HCT116 (cell line): ENCODE data around the gene ENKD1. TPM values are rescaled to one million over a fixed set of nuclear protein-coding genes. Genes with fewer than 3 reads are reported as not detected.

Experiments
- ATAC-seq: fragments of 200-7000 bp; cut with Tn5 transposase; 2 replicates; pipeline ENCODE4 v1.9.1; 2020; ENCODE audit warnings: mild to moderate bottlenecking, moderate library complexity
- BruUV-seq: library from RNA; stranded (reverse); fragments of 400-500 nt; replicated peaks from 2 replicates; lab custom pipeline; 2021; lab: Mats Ljungman, UMichigan
- CTCF ChIA-PET: fragments of 300-600 bp; sonication (Branson Sonifier 250); formaldehyde crosslinking; loops from one replicate; lab custom pipeline; 2021; ENCODE audit warnings: antibody characterized with exemption; lab: Charles Lee
- POLR2A ChIA-PET: fragments of 300-600, 350-600 bp; sonication (Branson Sonifier 250); formaldehyde crosslinking; loops from one replicate; lab custom pipeline; 2021; ENCODE audit warnings: antibody characterized with exemption; lab: Charles Lee
- RAD21 ChIA-PET, 2 experiments: fragments of 300-600 bp; sonication (Branson Sonifier 250); formaldehyde crosslinking; loops; one replicate each; lab custom pipeline; 2023; ENCODE audit warnings: low total read pairs in 2 of 2; ENCODE audit not compliant: uncharacterized antibody in 2 of 2, unreplicated experiment in 2 of 2, low non-redundant PET in 1 of 2; lab: Charles Lee
- DNase-seq: peaks from one replicate; pipeline ENCODE4 v3.0.0-alpha.2; 2010; ENCODE audit warnings: low read depth, low spot score
- H2AFZ ChIP-seq: fragments of 200-600 bp; shearing (Covaris generic), sonication (generic); 2 replicates; pipeline ENCODE4 v1.6.1; 2017; ENCODE audit warnings: low read depth, mixed run types, mixed read lengths, antibody characterized with exemption, low read length; ENCODE audit not compliant: poor library complexity, severe bottlenecking
- H3K27ac ChIP-seq: 2 replicates; pipeline ENCODE4 v1.5.1; 2012; ENCODE audit warnings: low read depth, low read length
- H3K27me3 ChIP-seq: fragments of 200-600 bp; sonication (generic); 2 replicates; pipeline ENCODE4 v1.6.1; 2016; ENCODE audit warnings: mixed run types, low read length, mixed read lengths; ENCODE audit not compliant: insufficient read depth
- H3K36me3 ChIP-seq, 2 experiments: fragments of 200-500 bp in 1 of 2; fragments of 200-600 bp in 1 of 2; sonication (Bioruptor generic) in 1 of 2; sonication (generic) in 1 of 2; 2 replicates each; pipeline versions ENCODE4 v1.5.1 to v1.6.1; 2014 to 2016; ENCODE audit warnings: low read length in 2 of 2, inconsistent platforms in 1 of 2, mixed read lengths in 1 of 2, mixed run types in 1 of 2; ENCODE audit not compliant: insufficient read depth in 2 of 2, control insufficient read depth in 1 of 2
- H3K4me1 ChIP-seq, 2 experiments: fragments of 200-600 bp in 1 of 2; sonication (generic) in 1 of 2; 2 replicates each; pipeline versions ENCODE4 v1.5.1 to v1.6.1; 2012 to 2017; ENCODE audit warnings: low read length in 2 of 2, inconsistent platforms in 1 of 2, mild to moderate bottlenecking in 1 of 2, mixed read lengths in 1 of 2, mixed run types in 1 of 2, moderate library complexity in 1 of 2; ENCODE audit not compliant: insufficient read depth in 2 of 2, control insufficient read depth in 1 of 2
- H3K4me2 ChIP-seq: fragments of 200-600 bp; sonication (generic); 2 replicates; pipeline ENCODE4 v1.6.1; 2017; ENCODE audit warnings: mixed run types, low read length, mixed read lengths
- H3K4me3 ChIP-seq, 2 experiments: fragments of 200-600 bp in 1 of 2; sonication (generic) in 1 of 2; replicated peaks in 1 of 2; 2 replicates each; pipeline ENCODE4 v1.5.1; 2011 to 2016; ENCODE audit warnings: low read length in 2 of 2, control low read depth in 1 of 2, low read depth in 1 of 2, mild to moderate bottlenecking in 1 of 2, mixed read lengths in 1 of 2, mixed run types in 1 of 2
- H3K79me2 ChIP-seq: fragments of 200-600 bp; sonication (generic); 2 replicates; pipeline ENCODE4 v1.6.1; 2017; ENCODE audit warnings: mild to moderate bottlenecking, mixed run types, low read length, moderate library complexity, mixed read lengths; ENCODE audit not compliant: insufficient read depth
- H3K9ac ChIP-seq: fragments of 200-600 bp; sonication (generic); 2 replicates; pipeline ENCODE4 v1.6.1; 2016; ENCODE audit warnings: low read length, mixed read lengths
- H3K9me2 ChIP-seq: fragments of 200-600 bp; sonication (generic), shearing (Covaris generic); 2 replicates; pipeline ENCODE4 v1.6.1; 2017; ENCODE audit warnings: mixed run types, mild to moderate bottlenecking, moderate library complexity; ENCODE audit not compliant: insufficient read depth
- H3K9me3 ChIP-seq, 2 experiments: fragments of 200-500 bp in 1 of 2; fragments of 200-600 bp in 1 of 2; sonication (Bioruptor generic) in 1 of 2; sonication (generic) in 1 of 2; 2 replicates each; pipeline ENCODE4 v1.6.1; 2014 to 2017; ENCODE audit warnings: low read length in 2 of 2, mixed read lengths in 2 of 2, inconsistent platforms in 1 of 2, low read depth in 1 of 2, mild to moderate bottlenecking in 1 of 2, mixed run types in 1 of 2, moderate library complexity in 1 of 2; ENCODE audit not compliant: control insufficient read depth in 1 of 2, insufficient read depth in 1 of 2
- H4K20me1 ChIP-seq: fragments of 200-600 bp; sonication (generic), shearing (Covaris generic); 2 replicates; pipeline ENCODE4 v1.6.1; 2017; ENCODE audit warnings: mixed run types, mild to moderate bottlenecking, moderate library complexity; ENCODE audit not compliant: insufficient read depth
- ATF3 ChIP-seq: IDR thresholded peaks from 2 replicates; pipeline ENCODE4 v1.6.1; 2012
- CBX3 ChIP-seq: IDR thresholded peaks from 2 replicates; pipeline ENCODE4 v1.6.1; 2012; ENCODE audit warnings: low read depth
- CEBPB ChIP-seq: IDR thresholded peaks from 2 replicates; pipeline ENCODE4 v1.6.1; 2012; ENCODE audit warnings: low read depth
- CTCF ChIP-seq, 3 experiments: fragments of 200-600 bp in 1 of 3; sonication (generic) in 1 of 3; IDR thresholded peaks in 2 of 3; conservative IDR thresholded peaks in 1 of 3; 2 replicates each; pipeline ENCODE4 v1.5.1; 2012 to 2017; ENCODE audit warnings: low read depth in 2 of 3, low read length in 2 of 3, antibody characterized with exemption in 1 of 3, borderline replicate concordance in 1 of 3, control low read depth in 1 of 3, mild to moderate bottlenecking in 1 of 3, mixed read lengths in 1 of 3, mixed run types in 1 of 3, moderate library complexity in 1 of 3; ENCODE audit not compliant: insufficient read depth in 1 of 3
- EGR1 ChIP-seq: IDR thresholded peaks from 2 replicates; pipeline ENCODE4 v1.6.1; 2012; ENCODE audit warnings: low read depth
- ELF1 ChIP-seq: IDR thresholded peaks from 2 replicates; pipeline ENCODE4 v1.6.1; 2012; ENCODE audit warnings: low read depth, borderline replicate concordance
- EZH2 ChIP-seq: fragments of 200-600 bp; sonication (generic); IDR thresholded peaks from 2 replicates; pipeline ENCODE4 v1.6.1; 2017; ENCODE audit warnings: antibody characterized with exemption, mixed run types
- EZH2phosphoT487 ChIP-seq: fragments of 200-600 bp; IDR thresholded peaks from 2 replicates; pipeline ENCODE4 v1.6.1; 2018; ENCODE audit warnings: antibody characterized with exemption, borderline replicate concordance
- POLR2A ChIP-seq: IDR thresholded peaks from 2 replicates; pipeline ENCODE4 v1.7.0; 2011; ENCODE audit warnings: borderline replicate concordance; ENCODE audit not compliant: insufficient read depth, insufficient read length; ENCODE audit errors: extremely low read depth
- POLR2AphosphoS5 ChIP-seq: IDR thresholded peaks from 2 replicates; pipeline ENCODE4 v1.6.1; 2011; ENCODE audit warnings: mild to moderate bottlenecking, low read depth, low read length, moderate library complexity
- RAD21 ChIP-seq: IDR thresholded peaks from 2 replicates; pipeline ENCODE4 v1.6.1; 2012; ENCODE audit warnings: low read depth, mild to moderate bottlenecking
- REST ChIP-seq: IDR thresholded peaks from 2 replicates; pipeline ENCODE4 v1.6.1; 2012; ENCODE audit warnings: low read depth
- SP1 ChIP-seq: IDR thresholded peaks from 2 replicates; pipeline ENCODE4 v1.6.1; 2012; ENCODE audit warnings: low read depth
- SRF ChIP-seq: IDR thresholded peaks from 2 replicates; pipeline ENCODE4 v1.6.1; 2012; ENCODE audit warnings: low read depth
- TCF7L2 ChIP-seq: IDR thresholded peaks from 2 replicates; pipeline ENCODE4 v1.7.0; 2011; ENCODE audit warnings: borderline replicate concordance, inconsistent platforms; ENCODE audit not compliant: insufficient read depth, insufficient read length; ENCODE audit errors: extremely low read depth
- YY1 ChIP-seq: IDR thresholded peaks from 2 replicates; pipeline ENCODE4 v1.6.1; 2011; ENCODE audit warnings: low read length, low read depth, moderate library complexity, mild to moderate bottlenecking; ENCODE audit not compliant: insufficient replicate concordance; ENCODE audit errors: extremely low read depth
- ZBTB33 ChIP-seq: IDR thresholded peaks from 2 replicates; pipeline ENCODE4 v1.6.1; 2011; ENCODE audit warnings: mild to moderate bottlenecking, low read length, moderate library complexity; ENCODE audit not compliant: insufficient replicate concordance; ENCODE audit errors: extremely low read depth
- ZNF274 ChIP-seq: fragments of 200-500 bp; sonication (Bioruptor generic); IDR thresholded peaks from 2 replicates; pipeline ENCODE4 v1.6.1; 2014; ENCODE audit warnings: mild to moderate bottlenecking, low read depth, low read length, inconsistent platforms
- intact Hi-C: fragments of 100-400 bp; cut with micrococcal nuclease; formaldehyde crosslinking; loops from 2 replicates; pipeline ENCODE4 v1.10.0; 2022
- total RNA-seq: library from RNA; stranded (reverse); gene quantifications from one replicate; pipeline ENCODE4 v1.2.1, GENCODE V29; 2021; ENCODE audit not compliant: unreplicated experiment
- TF ChIP-seq, protein P1 (sequence below): IDR thresholded peaks from 2 replicates; pipeline ENCODE4 v1.6.1; 2012

The ENKD1 gene
- total RNA-seq, 1 experiment from 2014 or later, result 16.8 TPM

DNA sequence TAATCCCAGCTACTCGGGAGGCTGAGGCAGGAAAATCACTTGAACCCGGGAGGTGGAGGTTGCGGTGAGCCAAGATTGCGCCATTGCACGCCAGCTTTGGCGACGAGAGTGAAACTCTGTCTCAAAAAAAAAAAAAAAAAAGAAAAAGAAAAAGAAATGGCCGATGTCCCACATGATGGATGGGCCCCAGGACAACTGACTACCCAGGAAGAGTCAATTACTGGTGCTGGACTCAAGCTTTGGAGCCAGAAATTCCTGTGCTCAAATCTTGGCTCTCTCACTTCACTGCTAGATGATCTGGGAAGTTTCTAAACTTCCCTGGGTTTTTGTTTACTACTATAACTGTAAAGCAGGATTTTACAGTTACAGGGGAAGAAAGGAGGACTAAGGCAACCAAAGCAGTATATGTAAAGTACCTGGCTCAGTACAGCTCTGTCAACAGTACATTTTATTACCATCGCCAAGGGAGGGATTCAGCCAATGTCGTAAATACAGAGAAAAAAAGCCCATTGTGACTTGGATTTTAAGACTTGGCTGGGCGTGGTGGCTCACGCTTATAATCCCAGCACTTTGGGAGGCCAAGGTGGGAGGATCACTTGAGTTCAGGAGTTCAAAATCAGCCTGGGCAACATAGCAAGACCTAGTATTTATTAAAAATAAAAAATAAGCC is 11.9 kb upstream of the ENKD1 start:
- intact Hi-C loops, result no loop called here
- Histone ChIP-seq H3K27ac (no peak overlapping the region), H3K9me3 (no peaks in the 10 kb centered on the region), H3K9ac (no peak overlapping the region), H3K79me2 (no peaks in the 10 kb centered on the region), H4K20me1 (no peaks in the 10 kb centered on the region), H3K4me3 (no peak overlapping the region), H3K36me3 (peaks cover 0 to 7% of the 10 kb centered on the region in 2 experiments; a peak in 2 of 4 replicates)
- POLR2A ChIA-PET, result no interaction called here
- no TSS peak for BruUV-seq
- no peak for DNase-seq
- CTCF ChIA-PET, result interaction anchor here (2.0 kb wide), 1 partner anchor 157 kb away, joined by 5 read pairs; no protein-coding TSS in a partner anchor
- no peak for ATAC-seq
- TF ChIP-seq SP1 (no peak), EZH2phosphoT487 (no peak), SRF (no peak), REST (no peak), EZH2 (no peak), EGR1 (no peak), CTCF (IDR thresholded peaks at IDR 0.05 in 2 of 3, conservative IDR thresholded peaks at IDR 0.05 in 1 of 3; ENCODE audit: borderline replicate concordance in 1 of 3, insufficient read depth in 1 of 3, low read depth in 2 of 3, low read length in 2 of 3) (no peak), ZNF274 (no peak), ATF3 (no peak), YY1 (no peak), TCF7L2 (no peak), POLR2AphosphoS5 (no peak), RAD21 (no peak), CBX3 (no peak), POLR2A (no peak), ELF1 (no peak), ZBTB33 (no peak), CEBPB (no peak)
- TF ChIP-seq, protein P1, sequence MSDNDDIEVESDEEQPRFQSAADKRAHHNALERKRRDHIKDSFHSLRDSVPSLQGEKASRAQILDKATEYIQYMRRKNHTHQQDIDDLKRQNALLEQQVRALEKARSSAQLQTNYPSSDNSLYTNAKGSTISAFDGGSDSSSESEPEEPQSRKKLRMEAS, result no peak
- TF ChIP-seq, all 23 proteins: peak for 0
- Histone ChIP-seq H3K27me3 (no peaks in the 10 kb centered on the region), H3K4me2 (no peak overlapping the region), H3K9me2 (no peaks in the 10 kb centered on the region), H2AFZ (no peak overlapping the region), H3K4me1 (no peaks in the 10 kb centered on the region)
- RAD21 ChIA-PET, result no interaction called here
